Spleen (tissue), 11 donors: ENCODE results near the gene ZIC1. TPM values are rescaled to one million over a fixed set of nuclear protein-coding genes. Genes with fewer than 3 reads are reported as not detected.

Source experiments
- DNase-seq: peaks from one replicate; pipeline ENCODE4 v3.0.0-alpha.2; 2020
- H3K27ac ChIP-seq, 8 donors: fragments of 200-600 bp; sonication (generic) in 7 of 8; 1 replicate in 4 of 8; 2 replicates in 4 of 8; pipeline versions ENCODE4 v1.5.0 to v1.8.0; 2016 to 2021; ENCODE audit warnings: inconsistent platforms in 4 of 8, mild to moderate bottlenecking in 4 of 8, moderate library complexity in 1 of 8
- H3K27me3 ChIP-seq, 7 donors: fragments of 200-600 bp; sonication (generic) in 6 of 7; replicated peaks in 1 of 7; 1 replicate in 4 of 7; 2 replicates in 3 of 7; pipeline versions ENCODE4 v1.5.0 to v1.8.0; 2016 to 2021; ENCODE audit warnings: inconsistent platforms in 3 of 7, mild to moderate bottlenecking in 1 of 7
- H3K36me3 ChIP-seq, 6 donors: fragments of 200-600 bp; sonication (generic) in 5 of 6; 1 replicate in 4 of 6; 2 replicates in 2 of 6; pipeline versions ENCODE4 v1.5.0 to v1.8.0; 2016 to 2021; ENCODE audit warnings: inconsistent platforms in 2 of 6
- H3K4me1 ChIP-seq, 6 donors: fragments of 200-600 bp; sonication (generic) in 5 of 6; 1 replicate in 3 of 6; 2 replicates in 3 of 6; pipeline versions ENCODE4 v1.5.0 to v1.8.0; 2016 to 2021; ENCODE audit warnings: inconsistent platforms in 3 of 6
- H3K4me3 ChIP-seq, 8 donors: fragments of 200-600 bp; sonication (generic) in 7 of 8; 1 replicate in 4 of 8; 2 replicates in 4 of 8; pipeline versions ENCODE4 v1.5.0 to v1.8.0; 2016 to 2021; ENCODE audit warnings: inconsistent platforms in 4 of 8, mild to moderate bottlenecking in 4 of 8, moderate library complexity in 2 of 8
- H3K9me3 ChIP-seq, 8 donors: fragments of 200-600 bp; sonication (generic) in 7 of 8; 1 replicate in 4 of 8; 2 replicates in 4 of 8; pipeline versions ENCODE4 v1.5.0 to v1.8.0; 2016 to 2021; ENCODE audit warnings: inconsistent platforms in 4 of 8
- POLR2A ChIP-seq, 3 donors: fragments of 450-650 bp; IDR thresholded peaks; one replicate each; pipeline ENCODE4 v1.5.1; 2017; ENCODE audit warnings: antibody characterized with exemption in 3 of 3, mild to moderate bottlenecking in 1 of 3
- POLR2AphosphoS5 ChIP-seq, 3 donors: sonication (generic); formaldehyde crosslinking; IDR thresholded peaks; one replicate each; pipeline ENCODE4 v1.5.1; 2017; ENCODE audit warnings: antibody characterized with exemption in 3 of 3
- WGBS, 5 donors: extraction: QIAGEN DNeasy Blood & Tissue Kit in 3 of 5; methylation state at CpG; one replicate each; pipeline versions ENCODE4 v1.1.5 to v1.1.7; 2013 to 2018; 5-methylcytosine and 5-hydroxymethylcytosine counted together
- intact Hi-C: fragments of 100-400 bp; cut with DNase I; formaldehyde crosslinking; loops from one replicate; pipeline ENCODE4 v1.15.0; 2023; ENCODE audit warnings: low total_unique reads
- polyA plus RNA-seq, 3 donors: library from polyadenylated mRNA; stranded (reverse); fragments of 200-250 nt; gene quantifications; one replicate each; pipeline ENCODE4 v1.2.1, GENCODE V29; 2013
- total RNA-seq, 7 donors: library from RNA; depleted of rRNA in 3 of 7; stranded (reverse); fragments of >200 nt in 3 of 7; fragmentation: NEBNext Ultra II Directional in 4 of 7; extraction: Animal tissue kit (Norgen Biotek cat#: 25700) in 4 of 7; gene quantifications; one replicate each; pipeline versions ENCODE4 v1.1.0 to v1.2.1, GENCODE V29; 2016 to 2021
- TF ChIP-seq, protein P1 (sequence below), 11 experiments: fragments of 200-600 bp in 7 of 11; fragments of 450-650 bp in 4 of 11; sonication (generic) in 4 of 11; IDR thresholded peaks in 8 of 11; conservative IDR thresholded peaks in 3 of 11; 1 replicate in 7 of 11; 2 replicates in 4 of 11; pipeline versions ENCODE4 v1.4.0 to v1.8.0; 2016 to 2021; ENCODE audit warnings: antibody characterized with exemption in 11 of 11, inconsistent platforms in 4 of 11, mild to moderate bottlenecking in 1 of 11
- donor health status: healthy with polysubstance abuse.
- donor health status: DM: no; HTN: no; CAD: no; lungs with moderate emphysema.
- donor health status: DM: no; HTN: no; CAD: no.
- donor health status: Bipolar disorder and iron deficiency.
- donor health status: healthy.
- donor health status: DM: no; HTN: no; CAD: no.
- donor health status: DM: yes; HTN: yes; CAD: no.

Gene ZIC1
- total and polyA plus RNA-seq, 10 donors: not detected

DNA sequence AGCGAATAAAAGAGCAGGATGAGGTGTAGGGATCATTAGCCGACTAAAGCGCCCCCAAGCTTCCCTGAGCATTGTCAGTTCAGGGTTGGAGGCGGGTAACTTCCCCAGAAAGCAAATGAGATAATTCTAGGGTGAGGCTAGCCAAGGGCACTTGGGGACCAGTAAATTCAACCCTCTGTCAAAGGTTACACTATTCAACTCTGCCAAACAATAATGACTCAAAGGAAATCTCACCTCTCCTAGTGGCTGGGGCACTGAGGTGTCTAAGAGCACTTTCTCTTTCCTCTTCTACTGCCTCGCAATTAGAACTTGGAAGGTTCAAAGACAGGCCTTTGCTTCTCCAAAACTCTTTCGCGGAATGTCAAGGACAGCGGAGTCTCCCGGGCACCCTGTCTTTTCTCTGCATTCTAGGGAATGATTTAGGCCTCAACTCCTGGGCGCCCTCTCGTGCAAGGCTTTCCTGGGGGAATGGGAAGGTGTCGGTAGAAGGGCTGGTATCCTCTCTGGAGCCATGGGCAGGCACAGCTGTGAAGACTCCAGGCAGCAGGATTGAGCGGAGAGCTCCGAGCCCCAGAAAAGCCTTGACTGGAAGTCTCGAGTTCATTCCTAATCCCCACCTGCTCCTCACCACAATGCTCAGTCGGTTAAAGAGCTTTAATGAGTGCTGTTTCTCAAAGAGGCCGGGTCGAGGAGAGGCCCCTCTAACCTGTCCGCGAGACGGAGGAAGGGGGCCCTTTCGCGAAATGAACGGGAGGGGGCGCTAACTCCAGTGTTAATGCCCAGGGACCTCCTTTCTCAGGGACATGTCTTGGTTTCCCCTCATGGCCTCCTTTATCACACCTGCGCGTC is 24.7 kb upstream of the ZIC1 start:
- peaks cover 0 to 11% (median 0%) of the 10 kb centered on the region in 8 donors for H3K9me3 ChIP-seq
- intact Hi-C loops: no loop called here
- no peak overlapping the region for H3K4me3 ChIP-seq
- TF ChIP-seq POLR2A (IDR thresholded peaks at IDR 0.05): no peak
- TF ChIP-seq POLR2AphosphoS5 (IDR thresholded peaks at IDR 0.05): no peak
- TF ChIP-seq, protein P1, sequence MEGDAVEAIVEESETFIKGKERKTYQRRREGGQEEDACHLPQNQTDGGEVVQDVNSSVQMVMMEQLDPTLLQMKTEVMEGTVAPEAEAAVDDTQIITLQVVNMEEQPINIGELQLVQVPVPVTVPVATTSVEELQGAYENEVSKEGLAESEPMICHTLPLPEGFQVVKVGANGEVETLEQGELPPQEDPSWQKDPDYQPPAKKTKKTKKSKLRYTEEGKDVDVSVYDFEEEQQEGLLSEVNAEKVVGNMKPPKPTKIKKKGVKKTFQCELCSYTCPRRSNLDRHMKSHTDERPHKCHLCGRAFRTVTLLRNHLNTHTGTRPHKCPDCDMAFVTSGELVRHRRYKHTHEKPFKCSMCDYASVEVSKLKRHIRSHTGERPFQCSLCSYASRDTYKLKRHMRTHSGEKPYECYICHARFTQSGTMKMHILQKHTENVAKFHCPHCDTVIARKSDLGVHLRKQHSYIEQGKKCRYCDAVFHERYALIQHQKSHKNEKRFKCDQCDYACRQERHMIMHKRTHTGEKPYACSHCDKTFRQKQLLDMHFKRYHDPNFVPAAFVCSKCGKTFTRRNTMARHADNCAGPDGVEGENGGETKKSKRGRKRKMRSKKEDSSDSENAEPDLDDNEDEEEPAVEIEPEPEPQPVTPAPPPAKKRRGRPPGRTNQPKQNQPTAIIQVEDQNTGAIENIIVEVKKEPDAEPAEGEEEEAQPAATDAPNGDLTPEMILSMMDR (IDR thresholded peaks at IDR 0.05 in 8 of 11, conservative IDR thresholded peaks at IDR 0.05 in 3 of 11): no peak
- 11 to 16% (median 11%) methylated on average over 27 of the region's 27 CpGs for WGBS, 5 donors
- H3K36me3 ChIP-seq: no peaks in the 10 kb centered on the region
- H3K4me1 ChIP-seq: peaks cover 0 to 4% (median 0%) of the 10 kb centered on the region in 6 donors
- no peak overlapping the region for H3K27ac ChIP-seq
- H3K27me3 ChIP-seq: peaks cover 0 to 100% (median 95%) of the 10 kb centered on the region in 7 donors
- DNase-seq: no peak

DNA sequence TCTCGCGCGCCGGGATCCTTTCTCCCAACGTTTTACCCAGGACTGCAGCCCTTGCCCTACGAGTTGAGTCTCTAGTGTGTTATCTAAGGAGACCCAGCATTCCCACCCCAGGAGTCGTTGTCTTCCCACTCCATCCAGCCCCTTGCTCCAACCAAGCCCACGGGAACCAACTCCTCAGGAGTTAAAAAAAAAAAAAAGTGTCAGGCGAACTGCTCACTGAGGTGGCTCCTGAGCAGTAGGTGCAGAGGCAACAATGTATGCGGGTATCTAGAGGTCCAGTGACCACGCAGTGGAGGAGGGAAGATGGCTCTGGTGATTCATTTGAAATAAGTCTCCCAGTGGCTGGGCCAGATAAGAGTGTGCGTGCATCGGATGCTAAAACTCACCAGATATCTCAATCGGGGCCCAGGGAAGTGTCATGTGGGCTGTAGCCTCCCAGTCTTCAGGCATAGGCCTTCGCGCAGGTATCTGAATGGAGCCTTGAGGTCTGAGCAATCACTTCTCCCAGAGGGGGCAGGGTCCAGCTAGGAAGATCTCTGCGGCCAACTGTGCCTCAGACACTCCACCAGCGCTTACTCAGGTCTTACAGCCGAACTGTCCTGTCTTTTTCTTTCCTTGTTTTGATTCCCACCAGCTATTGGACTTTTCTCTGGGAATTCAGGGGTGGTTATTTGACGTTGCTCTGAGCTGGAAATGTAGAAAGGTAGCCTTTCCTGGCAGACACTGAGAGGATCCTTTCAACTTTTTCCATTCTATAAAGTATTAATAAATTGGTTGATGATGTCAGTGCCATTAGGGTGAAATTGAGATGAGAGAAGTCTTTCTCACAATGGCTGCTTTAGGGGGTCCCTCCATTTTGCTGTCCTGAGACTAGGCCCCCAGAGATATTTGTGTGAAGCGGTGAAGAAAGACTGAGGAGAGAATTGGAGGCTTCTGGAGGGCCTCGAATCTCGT is 23.8 kb upstream of the ZIC1 start:
- Histone ChIP-seq H3K4me3 (no peak overlapping the region), H3K36me3 (no peaks in the 10 kb centered on the region), H3K9me3 (peaks cover 0 to 13% (median 0%) of the 10 kb centered on the region in 8 donors), H3K27me3 (peaks cover 0 to 100% (median 95%) of the 10 kb centered on the region in 7 donors), H3K4me1 (peaks cover 0 to 4% (median 0%) of the 10 kb centered on the region in 6 donors), H3K27ac (no peak overlapping the region)
- 9 to 17% (median 10%) methylated on average over 23 of the region's 23 CpGs for WGBS, 5 donors
- DNase-seq: no peak
- intact Hi-C loops: no loop called here
- TF ChIP-seq POLR2A (IDR thresholded peaks at IDR 0.05) (no peak), POLR2AphosphoS5 (IDR thresholded peaks at IDR 0.05) (no peak)
- TF ChIP-seq, protein P1 (IDR thresholded peaks at IDR 0.05 in 8 of 11, conservative IDR thresholded peaks at IDR 0.05 in 3 of 11): no peak

DNA sequence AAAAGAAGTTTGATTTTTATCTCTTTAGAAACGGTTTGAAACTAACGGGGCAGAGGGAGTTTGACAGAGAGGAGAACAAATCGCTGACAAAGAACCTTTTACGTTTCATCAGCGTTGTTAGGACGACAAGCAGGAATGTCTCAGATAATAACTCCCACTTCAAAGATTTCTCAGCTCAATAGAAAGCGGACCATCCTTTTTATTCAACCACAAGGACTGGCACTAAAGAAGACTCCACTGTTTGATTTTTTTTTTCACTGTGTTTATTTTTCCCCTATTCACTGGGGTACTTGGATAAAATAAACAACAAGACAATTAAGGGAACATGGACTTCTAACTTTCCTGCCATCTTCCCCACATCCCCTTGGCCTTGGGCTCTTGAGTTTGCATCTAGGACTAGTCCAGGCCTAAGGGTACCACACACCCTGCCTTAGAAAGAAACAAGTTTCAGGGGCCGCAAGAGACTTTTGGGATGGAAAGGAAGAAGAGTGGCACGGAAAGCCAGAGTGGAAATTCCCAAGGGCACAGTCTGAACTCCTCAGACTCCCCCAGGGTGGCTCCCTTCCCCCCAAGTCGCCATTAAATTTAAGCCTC is 21.8 kb upstream of the ZIC1 start:
- Histone ChIP-seq H3K27me3 (peaks cover 8 to 100% (median 98%) of the 10 kb centered on the region in 7 donors), H3K9me3 (peaks cover 0 to 31% (median 0%) of the 10 kb centered on the region in 8 donors), H3K4me1 (peaks cover 0 to 10% (median 7%) of the 10 kb centered on the region in 6 donors), H3K27ac (no peak overlapping the region), H3K36me3 (no peaks in the 10 kb centered on the region), H3K4me3 (no peak overlapping the region)
- TF ChIP-seq, protein P1 (IDR thresholded peaks at IDR 0.05 in 8 of 11, conservative IDR thresholded peaks at IDR 0.05 in 3 of 11): no peak
- TF ChIP-seq POLR2A (IDR thresholded peaks at IDR 0.05) (no peak), POLR2AphosphoS5 (IDR thresholded peaks at IDR 0.05) (no peak)
- no peak for DNase-seq
- intact Hi-C loops: no loop called here
- 6 to 8% (median 8%) methylated on average over 10 of the region's 10 CpGs for WGBS, 5 donors
